ENCODE results near the gene TFEB.

Gene TFEB

GRCh38 chr6:41688256-41688965 is 47.0 kb downstream of the TFEB start:
- no peak for DNase-seq

GRCh38 chr6:41687501-41688175 is 47.8 kb downstream of the TFEB start:
- DNase-seq, result no peak

GRCh38 chr6:41685641-41686380 is 49.6 kb downstream of the TFEB start:
- DNase-seq, result no peak

GRCh38 chr6:41684311-41685180 is 50.9 kb downstream of the TFEB start:
- DNase-seq, result no peak

GRCh38 chr6:41683523-41684310 is 51.7 kb downstream of the TFEB start:
- peak; percentile 85 for DNase-seq

- no peak for DNase-seq
Observed at GRCh38 chr6:41683273-41683522, 52.2 kb downstream of the TFEB start.

GRCh38 chr6:41682497-41683272 is 52.7 kb downstream of the TFEB start:
- peak; percentile 17 for DNase-seq

GRCh38 chr6:41682056-41682477 is 53.3 kb downstream of the TFEB start:
- DNase-seq, result peak; percentile 75

GRCh38 chr6:41680182-41680965 is 55.0 kb downstream of the TFEB start:
- no peak for DNase-seq

GRCh38 chr6:41679696-41680095 is 55.7 kb downstream of the TFEB start:
- DNase-seq, result no peak

- no peak for DNase-seq
Observed at GRCh38 chr6:41678511-41679084, 56.8 kb downstream of the TFEB start.

- DNase-seq, result no peak
Observed at GRCh38 chr6:41677124-41677921, 58.1 kb downstream of the TFEB start.

GRCh38 chr6:41676431-41676830 is 59.0 kb downstream of the TFEB start:
- no peak for DNase-seq

GRCh38 chr6:41675992-41676391 is 59.4 kb downstream of the TFEB start:
- no peak for DNase-seq

- no peak for DNase-seq
Observed at GRCh38 chr6:41675176-41675775, 60.1 kb downstream of the TFEB start.

- DNase-seq, result no peak
Observed at GRCh38 chr6:41674231-41675000, 61.0 kb downstream of the TFEB start.

- no peak for DNase-seq
Observed at GRCh38 chr6:41673704-41674000, 61.8 kb downstream of the TFEB start.

Measured in CD4-positive, alpha-beta T cell treated with Interleukin-6 for 4 hours (primary cell).